HuH-7.5 (cell line): ENCODE measurements around the gene OSBP2.

Source experiments
- DNase-seq: peaks from one replicate; pipeline ENCODE4 v3.0.0; 2011; ENCODE audit warnings: low spot score

OSBP2 gene

DNA sequence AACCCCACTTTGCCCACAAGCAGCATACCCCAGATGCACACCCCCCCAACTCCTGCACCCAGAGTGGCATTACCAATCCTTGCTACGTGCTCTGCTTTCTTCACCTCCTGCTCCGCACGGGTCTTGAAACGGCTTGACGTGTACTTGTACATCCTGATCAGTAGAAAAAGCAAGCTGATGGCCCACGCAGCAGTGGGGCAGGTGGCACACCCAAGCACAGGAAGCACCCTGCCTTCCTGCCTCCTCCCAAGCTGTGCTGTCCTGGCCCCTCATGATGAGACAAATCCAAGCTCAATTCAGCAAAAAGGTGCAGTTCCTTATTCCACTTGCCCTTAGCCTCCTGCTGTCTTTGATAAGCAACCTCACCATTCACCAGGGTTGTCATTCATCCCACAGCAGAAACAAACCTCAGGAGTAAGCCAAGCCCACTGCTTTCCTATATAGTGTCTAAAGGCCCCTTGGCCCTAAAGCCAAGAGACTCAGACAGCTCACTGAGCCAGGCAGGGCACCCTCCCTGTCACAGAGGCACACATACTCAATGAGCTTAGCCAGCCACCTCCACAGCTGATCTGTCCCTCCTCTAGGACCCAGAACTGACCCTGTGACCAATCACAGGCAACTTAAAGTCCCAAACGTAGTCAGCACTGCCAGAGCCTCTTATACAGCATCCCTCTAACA is 246.2 kb downstream of the OSBP2 start:
- no peak for DNase-seq

DNA sequence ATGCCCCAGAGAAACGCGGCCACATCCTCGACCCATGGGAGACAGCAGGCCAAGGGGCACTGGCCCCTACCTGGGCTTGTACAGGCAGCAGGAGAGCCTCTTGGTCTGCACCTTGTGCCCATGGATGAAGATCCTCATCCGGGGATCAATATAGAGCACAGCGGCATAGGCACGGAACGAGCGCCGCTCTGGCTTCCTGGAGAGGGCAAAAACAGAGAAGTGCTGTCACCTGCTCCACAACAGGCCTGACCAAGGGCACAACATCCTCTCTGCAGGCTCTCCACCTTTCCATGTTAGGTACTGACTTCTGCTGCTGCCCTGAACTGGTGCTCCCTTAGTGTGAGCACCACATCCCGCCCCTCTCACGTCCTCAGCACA is 246.7 kb downstream of the OSBP2 start:
- no peak for DNase-seq

DNA sequence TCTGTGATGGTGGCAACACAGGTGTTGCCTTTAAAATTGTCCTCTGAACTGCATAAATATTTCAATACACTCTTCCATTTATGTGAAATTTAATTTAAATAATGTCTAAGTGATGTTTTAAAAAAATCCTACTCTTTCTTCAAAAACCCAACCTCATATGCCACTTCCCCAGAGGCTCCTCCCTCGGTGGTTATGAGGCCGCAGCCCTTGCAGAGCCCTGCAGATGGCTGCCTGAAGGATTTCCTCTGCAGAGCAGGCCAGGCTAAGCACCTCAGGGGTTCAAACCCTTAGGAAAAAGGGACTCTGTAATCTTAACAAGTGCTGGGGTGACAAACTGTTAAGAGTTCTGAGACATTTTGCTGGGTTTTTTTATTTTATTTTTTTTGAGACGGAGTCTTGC is 248.7 kb downstream of the OSBP2 start:
- no peak for DNase-seq

DNA sequence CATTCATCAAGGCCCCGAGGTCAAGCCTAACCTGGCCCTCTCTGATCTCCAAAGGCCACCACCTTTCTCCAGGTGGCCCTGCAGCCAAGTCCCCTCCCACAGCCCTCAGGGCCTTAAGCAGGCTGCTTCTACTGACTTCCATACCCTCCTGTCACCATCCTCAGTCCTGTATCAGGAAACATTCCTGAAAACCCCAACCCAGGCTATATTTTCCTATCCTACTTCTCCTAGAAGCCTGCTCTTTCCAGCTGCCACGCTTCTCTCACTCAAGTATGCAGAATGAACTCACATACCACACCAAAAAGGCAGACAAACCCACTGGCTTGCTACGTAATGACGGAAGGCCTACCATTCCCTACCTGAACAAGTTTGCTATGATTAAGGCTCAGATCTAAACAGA is 250.3 kb downstream of the OSBP2 start:
- no peak for DNase-seq

DNA sequence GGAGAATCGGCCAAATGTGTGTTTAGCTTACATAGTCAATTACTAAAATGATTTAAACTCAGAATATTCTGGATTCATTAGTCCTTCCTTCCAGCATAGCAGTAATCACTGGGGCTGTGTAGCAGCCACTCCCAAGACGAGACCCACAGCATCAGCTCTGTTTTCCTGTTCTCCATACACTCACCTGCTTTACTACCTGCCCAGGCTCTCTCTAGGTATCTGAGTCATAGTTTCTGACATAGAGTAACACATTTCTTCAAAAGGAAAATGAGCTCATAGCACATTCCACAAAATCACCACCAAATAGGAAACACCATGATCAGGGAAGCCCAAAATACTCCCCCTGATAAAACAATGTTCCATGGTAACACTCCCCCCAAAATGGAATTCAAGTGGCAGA is 251.0 kb downstream of the OSBP2 start:
- DNase-seq: no peak

DNA sequence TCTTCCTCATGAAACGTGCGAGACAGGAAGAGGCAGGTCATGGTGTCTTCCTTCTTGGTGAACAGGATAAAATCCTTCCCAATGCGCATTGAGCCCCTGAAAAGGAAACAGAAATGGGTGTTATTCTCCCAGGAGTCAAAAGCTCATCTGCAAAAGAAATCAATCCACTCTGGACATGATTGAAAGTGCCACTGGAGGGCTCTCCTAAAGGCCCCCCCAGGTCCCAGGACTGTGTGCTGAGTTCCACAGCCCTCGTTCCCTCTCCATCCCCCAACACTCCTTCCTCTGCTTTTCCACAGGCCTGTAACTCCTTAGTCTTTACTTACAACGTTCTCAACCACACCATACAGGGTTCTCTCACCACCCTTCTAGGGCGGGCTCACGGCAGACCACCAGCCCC is 251.7 kb downstream of the OSBP2 start:
- DNase-seq: no peak

DNA sequence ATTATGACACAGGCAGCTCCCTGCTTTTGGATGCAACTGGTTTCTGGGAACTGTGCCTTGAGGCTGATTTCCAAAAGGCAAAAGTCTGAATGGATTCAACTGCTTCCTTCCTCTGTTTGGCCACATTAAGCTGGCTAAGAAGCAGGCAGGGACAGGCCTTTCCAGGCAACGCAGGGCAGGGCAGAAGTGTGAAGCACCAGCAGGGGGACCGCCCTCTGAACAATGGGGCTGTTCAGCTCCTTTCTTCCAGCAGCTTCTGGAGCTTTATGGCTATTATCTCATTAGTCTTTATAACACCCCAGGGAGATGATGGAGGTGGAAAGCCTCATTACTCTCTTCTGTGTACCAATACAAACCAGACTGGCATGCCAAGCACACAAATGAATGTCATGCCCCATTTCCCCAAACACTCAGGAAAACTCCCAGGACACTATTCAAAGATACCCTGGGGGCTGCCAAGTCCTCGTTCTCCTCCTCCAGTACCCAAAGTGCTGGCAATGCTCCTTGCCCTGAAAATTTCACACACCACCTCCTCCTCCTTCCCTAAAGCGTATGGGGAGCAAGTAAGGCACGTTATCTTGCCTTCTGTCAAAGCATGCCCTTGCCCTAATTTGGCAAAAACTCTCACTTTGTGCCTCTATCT is 252.6 kb downstream of the OSBP2 start:
- no peak for DNase-seq

DNA sequence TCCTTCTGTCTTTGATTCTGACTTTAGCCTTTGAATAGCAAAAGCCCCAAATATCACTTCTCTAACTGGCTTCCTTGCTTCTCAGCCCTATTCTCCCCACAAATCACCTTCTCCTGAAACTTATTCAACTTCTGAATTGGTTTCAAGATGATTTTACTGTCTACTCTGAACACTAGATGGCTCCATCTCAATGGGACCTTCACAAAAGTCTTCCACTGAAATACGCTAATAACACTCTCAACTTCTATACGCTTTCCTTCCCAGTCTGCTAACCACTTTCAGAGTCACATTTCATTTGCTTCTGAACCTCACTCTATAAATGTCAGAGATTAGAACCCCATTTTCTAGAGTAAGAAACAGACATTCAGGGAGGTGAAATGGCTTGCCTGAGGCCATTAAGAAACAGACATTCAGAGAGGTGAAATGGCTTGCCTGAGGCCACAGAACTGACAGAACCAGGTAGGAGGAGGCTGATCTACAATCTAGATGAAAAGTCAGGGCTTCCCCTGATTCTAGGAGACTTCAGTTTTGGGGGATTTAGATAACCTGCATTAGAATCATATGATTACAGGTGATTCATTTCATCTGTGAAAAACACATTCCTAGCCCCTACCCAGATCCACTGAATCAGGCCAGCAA is 253.3 kb downstream of the OSBP2 start:
- no peak for DNase-seq

DNA sequence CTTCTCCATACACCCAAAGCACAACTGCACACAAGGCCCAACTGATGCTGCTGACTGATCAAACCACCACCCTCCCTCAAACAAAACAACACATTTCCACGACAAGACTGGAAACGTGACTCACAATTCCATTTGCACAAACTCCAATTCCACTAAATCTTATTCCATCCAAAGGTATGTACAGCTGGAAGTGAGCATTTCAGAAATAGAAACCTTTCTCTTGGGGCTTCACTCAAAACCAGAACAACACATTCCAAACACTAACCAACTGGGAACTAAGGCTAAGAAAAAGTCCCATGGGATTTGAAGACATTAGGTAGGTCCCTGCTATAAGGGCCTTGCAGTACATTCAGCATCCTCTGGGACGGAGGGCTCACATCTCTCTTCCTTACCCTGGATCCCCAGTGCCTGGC is 254.3 kb downstream of the OSBP2 start:
- no peak for DNase-seq

DNA sequence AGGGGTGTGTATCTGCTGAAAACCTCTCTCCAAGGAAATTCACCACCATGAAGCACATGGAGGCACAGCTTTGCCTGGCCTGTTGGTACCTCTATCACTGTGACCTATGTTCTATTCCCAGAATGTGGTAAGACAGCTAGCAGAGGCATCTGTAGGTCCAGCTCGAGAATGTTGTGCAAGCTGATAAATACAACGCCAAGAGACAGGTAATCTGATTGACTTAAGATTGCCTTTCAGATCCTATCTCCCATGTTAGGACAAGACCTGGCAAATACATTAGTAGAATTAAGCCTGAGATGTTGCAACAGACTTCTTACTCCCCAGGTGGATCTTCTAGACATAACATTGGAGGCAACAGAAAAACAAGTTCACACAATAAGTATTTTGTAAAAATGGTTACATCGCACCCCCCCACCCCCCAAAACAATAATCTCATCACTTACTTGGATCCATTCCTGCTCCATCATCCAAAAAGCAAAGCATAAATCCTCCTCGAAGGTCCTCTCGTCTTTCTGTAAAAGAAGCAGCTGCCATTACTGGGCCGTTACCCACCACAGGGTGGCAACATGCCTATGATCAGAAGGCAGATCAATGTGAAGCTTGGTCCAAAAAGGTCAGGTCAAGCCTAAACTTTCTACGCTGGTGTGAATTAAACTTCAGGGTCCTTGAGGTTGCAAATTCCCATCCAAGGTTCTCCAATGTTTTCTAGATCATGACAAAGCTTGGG is 255.4 kb downstream of the OSBP2 start:
- DNase-seq: no peak

DNA sequence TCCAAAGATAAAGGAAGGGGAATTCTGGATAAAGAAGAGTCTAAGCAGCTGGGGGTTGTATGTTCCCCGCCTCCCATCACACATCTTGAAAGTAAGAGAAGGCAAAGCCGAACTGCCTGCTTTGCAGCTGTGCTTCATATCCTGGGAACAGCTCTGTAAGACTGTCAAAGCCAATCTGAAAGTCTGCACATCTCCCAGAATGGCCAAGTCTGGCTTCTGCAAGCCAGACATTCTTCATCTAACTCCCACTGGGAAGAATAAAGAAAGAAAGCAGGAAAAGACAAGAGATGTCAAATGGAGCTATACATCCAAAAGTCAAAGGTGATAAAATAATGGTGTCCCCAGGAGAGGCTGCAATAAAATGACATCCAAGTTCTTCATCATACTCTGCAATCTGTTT is 258.5 kb downstream of the OSBP2 start:
- no peak for DNase-seq

DNA sequence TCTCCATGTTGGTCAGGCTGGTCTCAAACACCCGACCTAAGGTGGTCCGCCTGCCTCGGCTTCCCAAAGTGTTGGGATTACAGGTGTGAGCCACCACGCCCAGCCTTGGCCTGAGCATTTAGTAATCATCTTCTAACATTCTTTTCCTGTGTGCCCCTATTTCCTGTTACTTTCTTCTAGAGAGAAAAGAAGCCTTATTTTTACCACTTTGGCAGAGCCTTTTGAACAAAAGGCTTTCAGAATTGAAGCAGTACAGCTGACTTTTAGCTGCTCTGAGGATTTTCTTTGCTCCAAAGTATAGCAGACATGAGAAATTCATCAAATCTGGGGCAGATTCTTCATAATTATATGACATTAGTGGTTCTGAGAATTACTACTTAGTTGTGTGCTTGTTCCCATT is 260.5 kb downstream of the OSBP2 start:
- no peak for DNase-seq
